HUDEP-2 (cell line): ENCODE results near the gene CSMD2.

Source experiments
- DNase-seq, 76 experiments: peaks; one replicate each; lab custom pipeline; 2025; ENCODE audit not compliant: unreplicated experiment in 76 of 76; lab: John Stamatoyannopoulos, UW

Gene CSMD2

GRCh38 chr1:33925586-33925985, 239.4 kb downstream of the CSMD2 start:
- DNase-seq: no peak

DNA sequence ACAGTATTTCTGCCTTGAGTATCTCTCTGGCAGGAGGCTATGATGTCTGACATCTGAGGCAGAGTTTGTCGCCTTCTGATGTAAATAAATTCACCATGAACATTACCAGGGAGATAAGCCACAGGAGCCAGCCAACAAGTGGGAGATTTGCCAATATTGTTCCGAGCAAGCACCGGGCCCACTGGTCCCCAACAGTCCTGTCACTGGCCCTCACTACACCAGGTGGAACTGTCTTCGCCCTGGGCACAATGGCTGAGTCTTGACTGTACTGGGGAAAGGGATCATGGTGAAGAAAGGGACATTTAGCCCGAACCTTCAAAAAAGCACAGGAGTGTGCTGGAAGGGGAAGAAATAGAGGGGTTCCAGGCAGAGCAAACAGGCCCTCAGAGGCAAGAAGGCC, 243.7 kb downstream of the CSMD2 start:
- no peak for DNase-seq

GRCh38 chr1:33918368-33918767, 246.7 kb downstream of the CSMD2 start:
- peak in 22 of 76 experiments; percentile 5 to 61 (median 30) for DNase-seq

GRCh38 chr1:33916786-33917185, 248.2 kb downstream of the CSMD2 start:
- no peak for DNase-seq

GRCh38 chr1:33914531-33914930, 250.5 kb downstream of the CSMD2 start:
- DNase-seq: no peak

- DNase-seq: no peak
Observed at GRCh38 chr1:33908324-33908956, 256.6 kb downstream of the CSMD2 start.

DNA sequence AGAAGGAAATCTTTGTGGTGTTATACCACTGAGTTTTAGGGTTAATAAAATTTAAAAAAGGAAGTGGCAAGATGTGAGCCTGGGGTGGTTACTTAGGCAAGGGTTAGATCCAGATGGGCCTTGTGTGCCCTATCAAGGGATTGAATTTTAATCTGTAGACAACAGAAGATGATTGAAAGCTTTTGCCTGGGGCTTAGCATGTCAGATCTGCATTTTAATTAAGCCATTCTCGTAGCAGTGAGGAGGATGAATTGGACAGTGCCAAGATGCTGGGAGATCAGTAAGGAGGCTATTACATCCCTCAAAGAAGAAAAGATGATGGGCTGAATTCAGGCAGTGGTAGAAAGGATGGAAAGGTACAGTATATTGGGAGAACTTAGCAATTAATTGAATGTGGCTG, 258.9 kb downstream of the CSMD2 start:
- DNase-seq: no peak

DNA sequence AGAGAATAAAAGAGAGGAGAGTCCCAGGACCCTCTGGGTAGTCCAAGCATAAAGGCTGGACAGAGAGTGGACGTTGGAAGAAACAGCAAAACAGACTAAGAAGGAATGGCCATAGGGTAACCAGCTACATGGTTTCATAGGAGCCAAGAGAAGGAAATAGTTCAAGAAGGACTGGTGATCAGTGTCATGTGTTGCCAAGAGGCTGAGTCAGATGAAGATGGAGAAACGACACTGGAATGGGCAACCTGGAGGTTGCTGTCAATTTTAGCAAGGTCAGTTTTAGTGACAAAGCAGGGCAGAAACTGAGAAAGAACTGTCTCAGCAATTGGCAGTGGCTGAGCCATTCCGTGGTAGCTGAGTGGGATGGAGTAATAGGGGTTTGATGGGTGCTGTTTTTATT, 259.8 kb downstream of the CSMD2 start:
- DNase-seq: no peak

DNA sequence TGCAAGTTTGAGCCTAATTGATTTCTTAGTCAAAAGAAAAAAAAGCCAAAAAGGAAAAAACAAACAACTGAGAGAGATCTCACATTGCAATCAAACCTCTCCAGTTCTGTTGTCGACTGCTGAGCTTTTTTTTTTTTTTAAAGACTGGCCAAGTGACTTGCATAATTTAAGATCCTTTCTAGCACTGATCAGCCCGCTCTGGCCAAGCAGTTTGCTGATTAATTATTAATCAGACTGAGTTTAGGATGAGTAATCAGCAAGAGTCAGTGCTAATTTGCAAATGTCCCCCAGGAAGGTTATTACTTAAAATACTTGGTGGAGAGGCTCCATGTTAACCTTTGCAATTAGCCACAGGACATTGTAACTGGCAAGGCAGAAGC, 261.8 kb downstream of the CSMD2 start:
- DNase-seq: no peak

DNA sequence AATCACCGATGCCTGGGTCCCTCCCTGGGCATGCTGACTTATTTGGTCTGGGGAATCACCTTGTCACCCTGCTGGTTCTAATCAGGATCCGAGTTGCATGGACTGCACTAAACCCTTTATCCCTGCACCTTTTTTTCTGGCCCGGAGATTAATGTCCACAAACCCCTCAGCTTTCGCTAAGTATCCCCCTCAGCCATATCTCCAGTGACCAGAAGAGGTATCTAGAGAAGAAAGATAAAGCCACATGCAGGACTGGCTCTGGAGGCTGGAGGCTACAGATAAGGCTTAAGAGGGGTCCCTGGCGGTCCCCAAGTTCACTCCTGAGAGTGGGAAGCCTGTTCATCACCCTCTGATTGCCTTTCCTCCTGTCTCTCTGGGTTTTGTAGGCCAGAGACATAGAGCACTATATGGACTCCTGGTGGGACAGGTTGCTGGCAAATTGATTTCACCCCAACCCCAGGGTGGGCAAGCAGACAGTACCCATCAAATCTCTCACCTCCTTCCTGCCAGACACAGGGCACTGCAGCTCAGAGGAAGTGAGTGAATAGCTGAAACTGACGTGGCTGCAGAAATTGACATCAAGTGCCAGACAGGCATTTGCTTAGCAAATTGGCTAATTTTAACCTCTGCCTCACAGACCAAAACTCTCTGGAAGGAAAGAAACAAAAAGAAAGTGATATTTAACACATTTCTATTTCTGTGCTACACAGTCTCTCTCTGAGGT, 262.4 kb downstream of the CSMD2 start:
- DNase-seq: peak in 5 of 76 experiments; percentile 7 to 35 (median 11)

GRCh38 chr1:33899746-33900145, 265.3 kb downstream of the CSMD2 start:
- DNase-seq: no peak

DNA sequence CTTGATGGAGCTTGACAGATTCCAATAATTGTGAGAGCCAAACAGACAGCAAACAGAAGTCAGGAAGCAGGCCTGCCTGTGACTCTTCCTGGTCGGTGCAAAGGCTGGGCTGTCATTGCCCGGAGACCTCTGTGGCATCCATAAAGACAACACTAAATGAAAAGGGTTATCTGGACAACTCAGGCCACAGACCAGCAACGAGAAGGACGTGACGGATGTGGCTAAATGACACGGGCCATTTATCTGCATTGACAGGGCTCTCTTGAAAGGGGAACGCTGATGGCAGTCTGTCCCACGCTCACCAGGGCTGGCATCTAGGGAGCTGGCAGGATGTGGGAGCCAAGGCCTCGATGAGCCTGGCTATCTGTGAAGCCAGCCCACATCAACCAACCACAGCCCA, 266.1 kb downstream of the CSMD2 start:
- no peak for DNase-seq

- no peak for DNase-seq
Observed at GRCh38 chr1:33898406-33898805, 266.6 kb downstream of the CSMD2 start.

GRCh38 chr1:33897092-33897725, 267.8 kb downstream of the CSMD2 start:
- no peak for DNase-seq

DNA sequence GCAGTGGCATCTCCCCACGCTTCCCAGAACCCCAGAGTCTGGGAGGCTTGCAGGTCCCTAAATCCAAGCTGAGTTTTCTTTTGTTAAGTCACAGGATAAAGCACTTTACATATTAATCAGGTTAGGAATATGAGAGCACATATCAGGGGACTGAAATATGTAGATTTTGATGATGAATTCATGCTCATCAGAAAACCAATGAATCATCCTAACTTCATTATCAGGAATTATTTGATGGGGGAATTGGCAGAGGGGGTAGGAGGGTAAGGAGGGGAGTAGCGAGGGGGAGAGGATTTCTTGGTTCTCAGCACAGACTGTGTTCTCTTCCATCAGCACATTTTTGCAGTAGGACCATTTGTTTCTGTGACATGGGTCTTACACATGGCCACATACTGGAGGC, 269.1 kb downstream of the CSMD2 start:
- no peak for DNase-seq

GRCh38 chr1:33895396-33895795, 269.6 kb downstream of the CSMD2 start:
- DNase-seq: no peak

- DNase-seq: no peak
Observed at GRCh38 chr1:33893147-33893830, 271.7 kb downstream of the CSMD2 start.

DNA sequence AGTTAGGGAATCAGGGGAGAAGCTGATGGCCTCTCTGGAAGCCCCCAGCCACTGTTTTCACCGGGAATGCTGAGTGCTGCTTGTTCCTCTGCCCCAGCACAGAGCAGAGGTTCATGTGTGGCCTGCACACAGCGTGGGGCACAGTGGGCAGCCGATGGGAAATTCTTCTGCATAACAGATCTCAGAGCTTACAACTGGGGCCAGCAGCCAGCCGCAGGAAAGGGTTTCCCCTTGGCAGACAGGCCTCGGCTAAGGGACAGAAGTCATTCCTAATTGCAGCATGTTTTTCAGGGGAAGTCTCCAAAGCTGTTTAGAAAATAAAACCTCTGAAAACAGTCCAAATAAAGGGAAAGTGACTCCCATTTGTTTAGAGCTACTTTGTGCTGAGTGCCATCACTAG, 278.5 kb downstream of the CSMD2 start:
- no peak for DNase-seq

- no peak for DNase-seq
Observed at GRCh38 chr1:33880305-33880704, 284.7 kb downstream of the CSMD2 start.

DNA sequence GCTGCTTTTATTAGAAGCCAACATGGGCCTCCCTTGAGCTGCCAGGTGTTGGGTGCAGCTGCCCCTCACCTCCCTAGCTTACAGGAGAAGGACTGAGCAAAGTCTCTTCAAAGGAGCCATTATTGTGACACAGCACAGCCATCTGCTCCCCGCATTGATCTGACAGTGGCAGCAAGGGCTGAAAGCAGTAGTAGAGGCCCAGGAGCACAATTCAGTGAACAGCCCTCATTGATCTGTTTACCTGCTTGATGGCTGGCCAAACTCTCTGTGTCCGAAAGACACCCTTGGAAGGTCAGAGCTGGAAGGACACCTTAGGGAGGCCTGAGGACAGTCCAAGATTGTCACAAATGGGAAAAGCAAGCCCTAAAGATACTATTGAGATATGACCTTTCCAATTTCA, 286.6 kb downstream of the CSMD2 start:
- no peak for DNase-seq

GRCh38 chr1:33876970-33877650, 287.9 kb downstream of the CSMD2 start:
- no peak for DNase-seq
